GM19238 (cell line): ENCODE measurements around the gene PRDM4.
"Not testable (repeated sequence)": the region's sequence is repeated elsewhere in the genome, so short reads cannot be mapped to it uniquely, and the experiment has no call there.

Experiments used
- DNase-seq: peaks from one replicate; pipeline ENCODE4 v3.0.0; 2011; ENCODE audit warnings: low spot score; ENCODE audit not compliant: insufficient read length

The PRDM4 gene

GRCh38 chr12:107702106-107702505, 58.8 kb downstream of the PRDM4 start:
- no peak for DNase-seq

GRCh38 chr12:107695772-107696171, 65.2 kb downstream of the PRDM4 start:
- DNase-seq = not testable (repeated sequence)

- DNase-seq = peak; percentile 94
Measured at GRCh38 chr12:107685360-107686248, 75.3 kb downstream of the PRDM4 start, which contains the start of gene PWP1. PWP1 (plus strand) TSS chr12:107685799; CDS start chr12:107685900, 101 bp downstream.

- no peak for DNase-seq
Measured at GRCh38 chr12:107684990-107685359, 76.0 kb downstream of the PRDM4 start.

- no peak for DNase-seq
Measured at GRCh38 chr12:107684029-107684795, 76.7 kb downstream of the PRDM4 start.
